ENCODE measurements around the gene KLHL1.
A peak's percentile ranks its signal among the peaks of the same experiment; 100 is the strongest.

Gene KLHL1

GRCh38 chr13:69904784-69905183, 203.5 kb downstream of the KLHL1 start:
- H3K27ac ChIP-seq, result no peak overlapping the region
- no peak for DNase-seq (ENCODE audit: low spot score)
- TF ChIP-seq CTCF (IDR thresholded peaks at IDR 0.05), result no peak
- H3K4me3 ChIP-seq, result no peak overlapping the region

GRCh38 chr13:69903081-69903480, 205.2 kb downstream of the KLHL1 start:
- TF ChIP-seq CTCF (IDR thresholded peaks at IDR 0.05), result no peak
- Histone ChIP-seq H3K27ac (no peak overlapping the region), H3K4me3 (no peak overlapping the region)
- DNase-seq (ENCODE audit: low spot score), result no peak

GRCh38 chr13:69882451-69882850, 225.8 kb downstream of the KLHL1 start:
- TF ChIP-seq CTCF (IDR thresholded peaks at IDR 0.05), result no peak
- DNase-seq (ENCODE audit: low spot score), result no peak
- H3K27ac ChIP-seq, result no peak overlapping the region
- no peak overlapping the region for H3K4me3 ChIP-seq

- no peak for TF ChIP-seq CTCF (IDR thresholded peaks at IDR 0.05)
- no peak overlapping the region for H3K27ac ChIP-seq
- DNase-seq (ENCODE audit: low spot score), result no peak
- no peak overlapping the region for H3K4me3 ChIP-seq
These were observed 228.3 kb downstream of the KLHL1 start for GRCh38 chr13:69879936-69880335.

GRCh38 chr13:69872321-69873047, 235.8 kb downstream of the KLHL1 start:
- no peak overlapping the region for H3K4me3 ChIP-seq
- no peak for DNase-seq (ENCODE audit: low spot score)
- no peak overlapping the region for H3K27ac ChIP-seq
- TF ChIP-seq CTCF (IDR thresholded peaks at IDR 0.05), result no peak

GRCh38 chr13:69866555-69866954, 241.7 kb downstream of the KLHL1 start:
- Histone ChIP-seq H3K27ac (no peak overlapping the region), H3K4me3 (no peak overlapping the region)
- no peak for DNase-seq (ENCODE audit: low spot score)
- no peak for TF ChIP-seq CTCF (IDR thresholded peaks at IDR 0.05)

GRCh38 chr13:69857183-69857821, 250.9 kb downstream of the KLHL1 start:
- DNase-seq (ENCODE audit: low spot score), result no peak
- peak; percentile 43 for TF ChIP-seq CTCF (IDR thresholded peaks at IDR 0.05)
- Histone ChIP-seq H3K4me3 (no peak overlapping the region), H3K27ac (no peak overlapping the region)

Data from coronary artery (tissue), 2 donors.